IMR-90 (cell line): ENCODE measurements around the gene NT5DC1. TPM values are rescaled to one million over a fixed set of nuclear protein-coding genes. Genes with fewer than 3 reads are reported as not detected.

Source experiments
- ATAC-seq: fragments of 200-7000 bp; cut with Tn5 transposase; 2 replicates; pipeline ENCODE4 v1.9.1; 2020; ENCODE audit warnings: low read depth, mild to moderate bottlenecking, moderate library complexity
- BruUV-seq: library from RNA; stranded (reverse); fragments of 400-500 nt; replicated peaks from 2 replicates; lab custom pipeline; 2021; lab: Mats Ljungman, UMichigan
- CTCF ChIA-PET: fragments of 300-600 bp; formaldehyde crosslinking; extraction: SDS; loops from one replicate; lab custom pipeline; 2021; ENCODE audit warnings: antibody characterized with exemption; lab: Yijun Ruan, JAX
- POLR2A ChIA-PET: fragments of 300-600 bp; sonication (Branson Sonifier 250); formaldehyde crosslinking; loops from one replicate; lab custom pipeline; 2022; ENCODE audit warnings: antibody characterized with exemption; ENCODE audit not compliant: unreplicated experiment; lab: Charles Lee
- DNase-seq: peaks from one replicate; pipeline ENCODE4 v3.0.0; 2013
- H2AFZ ChIP-seq: replicated peaks from 2 replicates; pipeline ENCODE3; 2013; ENCODE audit warnings: low read length, mild to moderate bottlenecking; ENCODE audit not compliant: poor library complexity
- H2AK5ac ChIP-seq: 2 replicates; pipeline ENCODE4 v1.6.1; 2013; ENCODE audit warnings: low read depth, low read length, inconsistent platforms
- H2AK9ac ChIP-seq: replicated peaks from 2 replicates; pipeline ENCODE3; 2013; ENCODE audit warnings: mild to moderate bottlenecking, low read depth, low read length, moderate library complexity; ENCODE audit not compliant: poor library complexity
- H2BK120ac ChIP-seq: 2 replicates; pipeline ENCODE4 v1.6.1; 2013; ENCODE audit warnings: low read depth, low read length, inconsistent platforms
- H2BK15ac ChIP-seq: 3 replicates; pipeline ENCODE4 v1.6.1; 2013; ENCODE audit warnings: low read depth, low read length, inconsistent platforms
- H2BK20ac ChIP-seq: 2 replicates; pipeline ENCODE4 v1.6.1; 2013; ENCODE audit warnings: low read depth, mild to moderate bottlenecking, inconsistent platforms, low read length, moderate library complexity
- H2BK5ac ChIP-seq: 2 replicates; pipeline ENCODE4 v1.6.1; 2013; ENCODE audit warnings: mild to moderate bottlenecking, low read depth, low read length, inconsistent platforms; ENCODE audit not compliant: poor library complexity, severe bottlenecking
- H3K14ac ChIP-seq: replicated peaks from 2 replicates; pipeline ENCODE4 v1.6.1; 2013; ENCODE audit warnings: low read depth, low read length, inconsistent platforms
- H3K18ac ChIP-seq: 2 replicates; pipeline ENCODE4 v1.6.1; 2013; ENCODE audit warnings: low read depth, low read length, control low read depth
- H3K23ac ChIP-seq: 2 replicates; pipeline ENCODE4 v1.6.1; 2013; ENCODE audit warnings: low read depth, low read length, inconsistent platforms
- H3K27ac ChIP-seq: 2 replicates; pipeline ENCODE4 v1.5.1; 2013; ENCODE audit warnings: mild to moderate bottlenecking, control low read depth, low read length; ENCODE audit not compliant: insufficient read depth
- H3K27me3 ChIP-seq: 2 replicates; pipeline ENCODE4 v1.6.1; 2013; ENCODE audit warnings: low read length; ENCODE audit not compliant: control insufficient read depth, insufficient read depth
- H3K36me3 ChIP-seq: 2 replicates; pipeline ENCODE4 v1.6.1; 2013; ENCODE audit warnings: low read length, mixed read lengths; ENCODE audit not compliant: control insufficient read depth, insufficient read depth
- H3K4ac ChIP-seq: 2 replicates; pipeline ENCODE4 v1.6.1; 2013; ENCODE audit warnings: low read depth, low read length, inconsistent platforms
- H3K4me1 ChIP-seq: 2 replicates; pipeline ENCODE4 v1.6.1; 2013; ENCODE audit warnings: low read length, mixed read lengths; ENCODE audit not compliant: control insufficient read depth, insufficient read depth
- H3K4me2 ChIP-seq: 2 replicates; pipeline ENCODE4 v1.6.1; 2013; ENCODE audit warnings: low read depth, mild to moderate bottlenecking, control low read depth, low read length, moderate library complexity
- H3K4me3 ChIP-seq: 2 replicates; pipeline ENCODE4 v1.5.1; 2013; ENCODE audit warnings: low read depth, mild to moderate bottlenecking, control low read depth, low read length, moderate library complexity; ENCODE audit not compliant: insufficient read depth
- H3K56ac ChIP-seq: 2 replicates; pipeline ENCODE4 v1.6.1; 2013; ENCODE audit warnings: low read length, inconsistent platforms; ENCODE audit not compliant: insufficient read depth; ENCODE audit errors: extremely low read depth
- H3K79me1 ChIP-seq, 2 experiments: 2 replicates each; pipeline ENCODE4 v1.6.1; 2013; ENCODE audit warnings: low read length in 2 of 2, inconsistent platforms in 1 of 2, low read depth in 1 of 2
- H3K9ac ChIP-seq: 2 replicates; pipeline ENCODE4 v1.6.1; 2013; ENCODE audit warnings: low read depth, low read length, control low read depth
- H3K9me1 ChIP-seq: 2 replicates; pipeline ENCODE4 v1.6.1; 2013; ENCODE audit warnings: low read length, inconsistent platforms; ENCODE audit not compliant: insufficient read depth
- H3K9me3 ChIP-seq: 2 replicates; pipeline ENCODE4 v1.6.1; 2013; ENCODE audit warnings: low read length; ENCODE audit not compliant: control insufficient read depth, insufficient read depth
- H4K20me1 ChIP-seq: 2 replicates; pipeline ENCODE4 v1.6.1; 2013; ENCODE audit warnings: low read length, inconsistent platforms; ENCODE audit not compliant: insufficient read depth
- H4K5ac ChIP-seq: 2 replicates; pipeline ENCODE4 v1.6.1; 2013; ENCODE audit warnings: mild to moderate bottlenecking, low read depth, low read length, control low read depth
- H4K8ac ChIP-seq, 2 experiments: 2 replicates each; pipeline ENCODE4 v1.6.1; 2013; ENCODE audit warnings: low read depth in 2 of 2, low read length in 2 of 2, control low read depth in 1 of 2, inconsistent platforms in 1 of 2
- H4K91ac ChIP-seq: 2 replicates; pipeline ENCODE4 v1.6.1; 2013; ENCODE audit warnings: low read depth, low read length, inconsistent platforms; ENCODE audit not compliant: insufficient read depth
- BHLHE40 ChIP-seq: fragments of 150-350 bp; IDR thresholded peaks from 2 replicates; pipeline ENCODE4 v1.6.1; 2016; ENCODE audit warnings: mild to moderate bottlenecking, low read depth, low read length
- CEBPB ChIP-seq: IDR thresholded peaks from 2 replicates; pipeline ENCODE4 v1.6.1; 2012; ENCODE audit warnings: low read depth, low read length, improper control_type of control experiment
- CHD1 ChIP-seq: IDR thresholded peaks from 2 replicates; pipeline ENCODE4 v1.6.1; 2012; ENCODE audit warnings: low read depth, low read length, improper control_type of control experiment
- FOS ChIP-seq: fragments of 150-350 bp; IDR thresholded peaks from 2 replicates; pipeline ENCODE4 v1.6.1; 2016; ENCODE audit warnings: low read depth, low read length
- MAFK ChIP-seq: IDR thresholded peaks from 2 replicates; pipeline ENCODE4 v1.6.1; 2012; ENCODE audit warnings: low read depth, low read length, improper control_type of control experiment
- MAZ ChIP-seq: IDR thresholded peaks from 2 replicates; pipeline ENCODE4 v1.6.1; 2012; ENCODE audit warnings: low read depth, mild to moderate bottlenecking, low read length, improper control_type of control experiment, moderate library complexity, borderline replicate concordance
- MXI1 ChIP-seq: IDR thresholded peaks from 2 replicates; pipeline ENCODE4 v1.6.1; 2012; ENCODE audit warnings: low read depth, mild to moderate bottlenecking, low read length, moderate library complexity, borderline replicate concordance
- NFE2L2 ChIP-seq: fragments of 150-350 bp; IDR thresholded peaks from 2 replicates; pipeline ENCODE4 v1.6.1; 2016; ENCODE audit warnings: low read depth, mild to moderate bottlenecking, low read length
- POLR2A ChIP-seq: IDR thresholded peaks from 2 replicates; pipeline ENCODE4 v1.6.1; 2012; ENCODE audit warnings: mild to moderate bottlenecking, low read depth, low read length
- RAD21 ChIP-seq: IDR thresholded peaks from 2 replicates; pipeline ENCODE4 v1.6.1; 2012; ENCODE audit warnings: low read length, improper control_type of control experiment
- RCOR1 ChIP-seq: IDR thresholded peaks from 2 replicates; pipeline ENCODE4 v1.6.1; 2012; ENCODE audit warnings: mild to moderate bottlenecking, low read length, improper control_type of control experiment; ENCODE audit not compliant: insufficient replicate concordance
- RFX5 ChIP-seq: IDR thresholded peaks from 2 replicates; pipeline ENCODE4 v1.8.0; 2012; ENCODE audit warnings: low read depth, mild to moderate bottlenecking, low read length, moderate library complexity
- SMC3 ChIP-seq: fragments of 150-350 bp; IDR thresholded peaks from 2 replicates; pipeline ENCODE4 v1.6.1; 2016; ENCODE audit warnings: low read depth, mild to moderate bottlenecking, antibody characterized with exemption, low read length, moderate library complexity
- USF2 ChIP-seq: fragments of 150-350 bp; IDR thresholded peaks from 2 replicates; pipeline ENCODE4 v1.6.1; 2017; ENCODE audit warnings: mild to moderate bottlenecking, antibody characterized with exemption, low read length, low read depth
- WGBS, 2 experiments: methylation state at CpG; one replicate each; pipeline versions ENCODE4 v1.1.5 to v1.1.7; 2013; ENCODE audit warnings: missing lambda C conversion rate in 2 of 2; ENCODE audit not compliant: insufficient read length in 1 of 2; ENCODE audit errors: extremely low coverage in 2 of 2; 5-methylcytosine and 5-hydroxymethylcytosine counted together
- dilution Hi-C: fragments of 300-500 bp; cut with HindIII; formaldehyde crosslinking; loops from one replicate; pipeline ENCODE4 v1.14.3; 2018; ENCODE audit warnings: low sequenced_read_pairs; ENCODE audit not compliant: unreplicated experiment
- in situ Hi-C: fragments of 300-500 bp; cut with MboI; formaldehyde crosslinking; loops from 3 replicates; pipeline ENCODE4 v1.14.3; 2019; ENCODE audit warnings: low sequenced_read_pairs, inconsistent platforms, mixed read lengths
- intact Hi-C: fragments of 100-400 bp; cut with micrococcal nuclease; formaldehyde crosslinking; loops from 2 replicates; pipeline ENCODE4 v1.10.0; 2022
- polyA plus RNA-seq, 3 experiments: library from polyadenylated mRNA; depleted of rRNA; stranded (reverse); fragments of >200 nt; gene quantifications; 2 replicates each; pipeline ENCODE4 v1.2.3, GENCODE V29; 2012; ENCODE audit warnings: low replicate concordance in 1 of 3
- total RNA-seq: library from RNA; depleted of rRNA; stranded (reverse); fragments of >200 nt; gene quantifications from 2 replicates; pipeline ENCODE4 v1.2.3, GENCODE V29; 2012
- TF ChIP-seq, protein P1 (sequence below): fragments of 150-350 bp; IDR thresholded peaks from 2 replicates; pipeline ENCODE4 v1.6.1; 2016; ENCODE audit warnings: low read depth, mild to moderate bottlenecking, low read length, moderate library complexity, borderline replicate concordance
- TF ChIP-seq, protein P2 (sequence below): conservative IDR thresholded peaks from 2 replicates; pipeline ENCODE4 v1.5.1; 2012; ENCODE audit warnings: mild to moderate bottlenecking, low read depth, low read length, improper control_type of control experiment

Gene NT5DC1
- total and polyA plus RNA-seq, 2 of the 4 experiments (the other 2 are of a cell fraction) = 11.7 to 16.8 TPM

GRCh38 chr6:116201538-116201937 is 100.9 kb downstream of the NT5DC1 start:
- ATAC-seq (no peak), DNase-seq (no peak)
- no peaks in the 10 kb centered on the region for H3K79me1 ChIP-seq
- no peaks in the 10 kb centered on the region for H4K20me1 ChIP-seq
- no peak overlapping the region for H2AFZ ChIP-seq
- peaks cover 4% of the 10 kb centered on the region for H3K4me1 ChIP-seq
- no peaks in the 10 kb centered on the region for H3K9me3 ChIP-seq
- no peak overlapping the region for H3K27ac ChIP-seq
- H3K4me2 ChIP-seq = no peak overlapping the region
- no TSS peak for BruUV-seq
- no peak overlapping the region for H3K56ac ChIP-seq
- no peaks in the 10 kb centered on the region for H3K27me3 ChIP-seq
- no peak overlapping the region for H3K4me3 ChIP-seq
- no peak overlapping the region for H3K9ac ChIP-seq
- H4K91ac ChIP-seq = no peak overlapping the region
- TF ChIP-seq RFX5 = no peak
- no peak for TF ChIP-seq CEBPB
- TF ChIP-seq MXI1 = no peak
- TF ChIP-seq SMC3 = no peak
- no peak for TF ChIP-seq POLR2A
- TF ChIP-seq, protein P1, sequence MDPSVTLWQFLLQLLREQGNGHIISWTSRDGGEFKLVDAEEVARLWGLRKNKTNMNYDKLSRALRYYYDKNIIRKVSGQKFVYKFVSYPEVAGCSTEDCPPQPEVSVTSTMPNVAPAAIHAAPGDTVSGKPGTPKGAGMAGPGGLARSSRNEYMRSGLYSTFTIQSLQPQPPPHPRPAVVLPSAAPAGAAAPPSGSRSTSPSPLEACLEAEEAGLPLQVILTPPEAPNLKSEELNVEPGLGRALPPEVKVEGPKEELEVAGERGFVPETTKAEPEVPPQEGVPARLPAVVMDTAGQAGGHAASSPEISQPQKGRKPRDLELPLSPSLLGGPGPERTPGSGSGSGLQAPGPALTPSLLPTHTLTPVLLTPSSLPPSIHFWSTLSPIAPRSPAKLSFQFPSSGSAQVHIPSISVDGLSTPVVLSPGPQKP = no peak
- no peak for TF ChIP-seq FOS
- TF ChIP-seq, protein P2, sequence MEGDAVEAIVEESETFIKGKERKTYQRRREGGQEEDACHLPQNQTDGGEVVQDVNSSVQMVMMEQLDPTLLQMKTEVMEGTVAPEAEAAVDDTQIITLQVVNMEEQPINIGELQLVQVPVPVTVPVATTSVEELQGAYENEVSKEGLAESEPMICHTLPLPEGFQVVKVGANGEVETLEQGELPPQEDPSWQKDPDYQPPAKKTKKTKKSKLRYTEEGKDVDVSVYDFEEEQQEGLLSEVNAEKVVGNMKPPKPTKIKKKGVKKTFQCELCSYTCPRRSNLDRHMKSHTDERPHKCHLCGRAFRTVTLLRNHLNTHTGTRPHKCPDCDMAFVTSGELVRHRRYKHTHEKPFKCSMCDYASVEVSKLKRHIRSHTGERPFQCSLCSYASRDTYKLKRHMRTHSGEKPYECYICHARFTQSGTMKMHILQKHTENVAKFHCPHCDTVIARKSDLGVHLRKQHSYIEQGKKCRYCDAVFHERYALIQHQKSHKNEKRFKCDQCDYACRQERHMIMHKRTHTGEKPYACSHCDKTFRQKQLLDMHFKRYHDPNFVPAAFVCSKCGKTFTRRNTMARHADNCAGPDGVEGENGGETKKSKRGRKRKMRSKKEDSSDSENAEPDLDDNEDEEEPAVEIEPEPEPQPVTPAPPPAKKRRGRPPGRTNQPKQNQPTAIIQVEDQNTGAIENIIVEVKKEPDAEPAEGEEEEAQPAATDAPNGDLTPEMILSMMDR = no peak
- TF ChIP-seq MAFK = no peak
- TF ChIP-seq RCOR1 = no peak
- TF ChIP-seq MAZ = no peak
- TF ChIP-seq BHLHE40 = no peak
- no peak for TF ChIP-seq NFE2L2
- TF ChIP-seq USF2 = no peak
- TF ChIP-seq RAD21 = no peak
- no peak for TF ChIP-seq CHD1
- CTCF ChIA-PET = no interaction called here
- no peaks in the 10 kb centered on the region; the same call in 1 of the 2 replicates for H3K36me3 ChIP-seq
- H2BK15ac ChIP-seq = no peak overlapping the region
- no peak overlapping the region for H4K5ac ChIP-seq
- no peak overlapping the region for H3K23ac ChIP-seq
- H2AK5ac ChIP-seq = 0 out of 2 replicates have a peak overlapping the region, but pooled peaks have one; percentile 48
- no peak overlapping the region for H4K8ac ChIP-seq
- H2BK20ac ChIP-seq = no peak overlapping the region
- POLR2A ChIA-PET = no interaction called here
- no peak overlapping the region for H3K14ac ChIP-seq
- intact Hi-C loops (loop anchor here (10.0 kb wide), 1 partner anchor 187 kb away; no protein-coding TSS in a partner anchor), in situ Hi-C loops (no loop called here), dilution Hi-C loops (no loop called here)
- H2AK9ac ChIP-seq = no peak overlapping the region
- H2BK5ac ChIP-seq = no peak overlapping the region
- no peaks in the 10 kb centered on the region; the same call in 1 of the 2 replicates for H3K9me1 ChIP-seq
- H3K18ac ChIP-seq = no peak overlapping the region; the same call in 1 of the 2 replicates
- no peak overlapping the region for H2BK120ac ChIP-seq
- no CpG with 5 or more reads among the region's 2 CpGs for WGBS, 2 experiments
- H3K4ac ChIP-seq = no peak overlapping the region
